Medulla oblongata (tissue), 1 donor: ENCODE data around the gene ZNF385B.
A peak's percentile ranks its signal among the peaks of the same experiment; 100 is the strongest.

ENCODE experiments used
- DNase-seq: peaks from one replicate; pipeline ENCODE4 v3.0.0-alpha.2; 2015; ENCODE audit errors: extremely low spot score

ZNF385B gene

DNA sequence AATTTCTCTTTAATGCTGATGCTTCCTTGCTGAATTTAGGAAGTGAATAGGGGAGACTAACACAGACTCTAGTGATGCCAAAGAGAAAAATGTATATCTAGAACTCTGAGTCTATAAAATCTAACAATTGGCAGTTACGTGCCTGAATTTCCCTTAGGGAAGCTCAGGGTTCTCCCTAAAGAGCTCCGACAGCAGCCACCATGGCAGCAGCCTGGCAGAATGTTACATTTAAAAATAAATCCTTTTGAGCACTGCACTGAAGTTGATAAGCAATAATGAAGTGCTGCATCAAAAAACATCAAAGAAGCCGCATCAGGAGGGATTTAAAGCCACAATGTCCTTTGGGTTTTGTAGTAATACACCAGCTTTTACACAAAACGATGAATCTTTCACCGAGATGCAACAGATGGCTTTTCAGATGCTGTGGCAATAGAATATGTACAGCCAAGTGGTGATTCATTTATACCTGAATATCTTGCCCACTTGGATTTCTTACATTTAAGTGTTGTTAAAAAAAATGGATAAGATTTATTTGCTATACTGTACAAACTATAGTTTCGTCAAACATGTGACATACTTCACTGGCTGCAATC, 305.6 kb downstream of the ZNF385B start:
- no peak for DNase-seq

DNA sequence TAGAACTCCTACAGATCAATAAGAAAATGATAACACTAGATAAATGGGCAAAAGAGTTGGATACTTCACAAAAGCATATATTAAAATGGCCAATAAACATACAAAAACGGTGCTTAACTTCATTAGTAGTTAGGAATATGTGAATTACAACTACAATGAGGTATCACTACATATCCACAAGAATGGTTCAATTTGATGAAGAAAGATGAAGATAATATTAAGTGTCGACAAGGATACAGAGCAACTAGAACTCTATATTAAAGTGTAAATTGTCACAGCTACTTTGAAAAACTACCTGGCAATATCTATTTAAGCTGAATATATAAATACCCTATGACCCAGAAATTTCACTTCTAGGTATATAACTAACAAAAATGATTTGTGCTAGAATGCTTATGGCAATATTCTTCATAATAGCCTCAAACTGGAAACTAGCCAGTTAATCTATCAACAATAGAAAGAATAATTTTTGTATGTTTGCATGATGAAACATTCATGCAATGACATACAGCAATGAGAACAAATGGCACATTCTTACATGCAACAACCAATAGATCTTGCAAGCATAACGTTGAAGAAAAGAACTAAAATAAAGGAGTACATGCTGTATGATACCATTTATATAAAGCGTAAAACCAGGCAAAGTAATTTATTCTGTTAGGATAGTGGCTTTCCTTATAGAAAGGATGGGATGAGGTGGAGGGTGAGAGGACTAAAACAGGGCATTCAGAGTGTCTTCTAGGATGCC, 306.6 kb downstream of the ZNF385B start:
- no peak for DNase-seq

DNA sequence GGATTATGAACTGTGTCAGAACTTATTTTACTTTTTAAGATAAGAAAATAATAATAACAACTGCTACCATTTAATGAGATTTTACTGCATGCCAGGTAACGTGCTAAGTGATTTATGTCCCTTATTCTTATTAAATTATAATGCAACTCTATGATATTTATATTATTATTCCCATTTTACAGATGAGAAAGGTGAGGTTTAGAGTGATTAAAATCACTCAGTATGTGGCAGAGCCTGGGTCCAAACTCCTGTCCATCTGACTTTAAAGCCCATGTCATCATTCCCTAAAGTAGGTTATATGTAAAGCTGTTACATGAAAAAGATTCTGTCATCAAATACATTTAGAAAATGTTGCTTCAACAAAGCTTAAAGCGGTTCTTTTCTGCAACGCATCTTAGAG, 308.0 kb downstream of the ZNF385B start:
- no peak for DNase-seq

DNA sequence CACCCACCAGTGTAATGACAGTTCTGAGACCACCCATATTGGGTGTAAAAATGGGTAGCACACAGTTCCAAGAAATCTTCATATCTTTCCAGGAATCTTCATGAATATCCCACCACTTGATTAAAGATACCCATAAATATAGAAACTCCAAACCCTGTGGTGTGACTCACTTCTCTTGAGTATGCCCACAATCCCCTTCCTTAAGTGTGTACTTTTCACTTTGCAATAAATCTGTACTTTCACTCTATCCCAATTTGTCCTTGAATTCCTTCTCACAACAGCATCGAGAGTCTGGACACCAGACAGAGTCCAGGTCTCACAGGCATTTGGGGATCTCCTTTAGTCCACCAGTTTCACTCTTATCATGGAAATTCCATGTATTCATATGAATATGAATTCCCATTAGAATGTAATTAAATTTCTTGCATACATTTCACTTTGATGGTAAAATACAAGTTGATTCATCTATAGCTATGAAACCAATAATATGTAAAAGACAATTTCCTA, 309.8 kb downstream of the ZNF385B start:
- no peak for DNase-seq

DNA sequence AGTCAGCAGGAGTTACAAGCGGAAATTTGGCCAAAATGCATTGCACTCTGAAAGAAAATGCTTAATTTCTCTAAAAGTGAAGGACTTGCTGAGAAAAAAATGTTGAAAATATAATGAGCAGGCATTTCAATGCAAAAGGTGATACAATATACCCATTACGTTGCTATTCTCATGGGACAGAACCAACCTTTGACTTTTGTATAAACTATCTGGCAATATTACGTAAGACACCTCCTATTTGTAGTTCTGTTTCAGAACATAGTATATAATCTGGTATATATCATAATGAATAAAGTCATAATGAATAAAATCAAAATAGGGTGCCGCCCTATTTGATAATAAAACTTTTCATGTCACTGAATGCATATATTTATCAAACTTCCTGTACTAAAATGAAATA, 310.6 kb downstream of the ZNF385B start:
- DNase-seq: no peak

DNA sequence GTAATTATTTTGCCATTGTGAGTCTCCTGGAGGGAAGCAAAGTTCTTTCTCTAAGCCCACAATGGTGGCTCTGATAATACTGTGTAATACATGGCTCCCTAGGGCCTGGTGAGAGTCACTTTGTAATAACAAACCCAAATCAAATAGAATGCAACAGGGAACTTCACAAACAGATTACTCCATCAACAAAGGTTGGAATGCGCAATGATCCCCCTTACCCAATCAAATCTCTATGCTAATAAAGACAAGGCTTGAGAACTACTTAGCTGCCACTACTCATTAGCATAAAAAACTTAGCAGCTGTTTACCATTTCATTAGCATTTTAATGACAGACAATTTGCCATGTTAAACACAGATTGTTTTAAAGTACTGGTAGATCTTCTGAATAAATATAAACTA, 311.2 kb downstream of the ZNF385B start:
- no peak for DNase-seq

DNA sequence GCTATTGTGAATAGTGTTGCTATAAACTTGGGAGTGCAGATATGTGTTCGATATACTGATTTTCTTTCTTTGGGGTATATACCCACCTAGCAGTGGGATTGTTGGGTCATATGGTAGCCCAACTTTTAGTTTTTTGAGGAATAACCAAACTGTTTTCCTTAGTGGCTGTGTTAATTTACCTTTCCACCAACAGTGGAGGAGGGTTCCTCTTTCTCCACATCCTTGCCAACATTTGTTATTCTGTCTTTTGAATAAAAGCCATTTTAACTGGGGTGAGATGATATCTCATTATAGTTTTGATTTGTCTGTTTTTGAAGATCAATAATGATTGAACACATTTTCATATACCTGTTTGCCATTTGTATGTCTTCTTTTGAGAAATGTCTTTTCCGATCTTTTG, 314.8 kb downstream of the ZNF385B start:
- no peak for DNase-seq

DNA sequence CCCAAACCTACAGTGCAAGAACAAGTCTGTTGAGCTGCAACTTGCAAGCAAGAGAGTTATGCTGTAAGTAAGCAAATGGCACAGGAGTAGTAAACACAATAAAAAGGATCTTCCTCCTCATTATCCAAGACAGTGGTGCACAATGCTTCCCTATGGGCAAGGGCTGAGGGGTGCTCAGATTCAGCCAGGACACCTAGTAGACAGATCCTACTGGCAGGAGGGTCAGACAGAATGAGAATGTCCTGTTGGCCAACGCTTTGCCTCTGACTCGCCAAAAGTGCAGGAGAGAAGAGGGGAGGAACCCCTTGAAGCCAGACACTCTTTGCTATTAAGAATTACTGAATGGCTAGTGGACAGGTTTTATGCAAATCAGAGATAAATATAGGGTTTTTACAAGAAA, 316.4 kb downstream of the ZNF385B start:
- DNase-seq: no peak

DNA sequence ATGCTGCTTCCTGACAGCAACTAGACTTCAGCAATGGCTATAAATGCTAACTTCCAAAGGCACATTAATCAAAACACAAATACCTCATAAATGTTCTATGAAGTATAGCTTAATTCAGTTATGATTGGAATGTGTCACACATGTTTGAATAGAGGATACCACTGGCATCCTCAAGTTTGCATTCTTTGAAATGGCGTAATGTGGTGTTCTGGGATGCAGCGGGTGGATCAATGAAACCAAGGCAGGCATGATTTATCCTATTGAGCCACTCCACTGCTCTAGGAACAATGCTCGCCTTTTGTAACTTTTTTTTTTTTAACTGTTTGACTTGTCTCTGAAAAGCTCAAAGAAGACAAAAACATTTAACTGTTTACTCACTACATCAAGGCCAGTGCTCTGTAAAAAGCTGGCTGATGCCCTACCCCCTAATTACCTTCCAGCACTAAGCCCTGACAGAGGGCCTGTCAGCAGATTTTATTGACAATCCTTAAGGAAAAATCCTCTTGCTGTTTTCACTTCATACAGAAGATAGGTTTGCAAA, 318.0 kb downstream of the ZNF385B start:
- no peak for DNase-seq

DNA sequence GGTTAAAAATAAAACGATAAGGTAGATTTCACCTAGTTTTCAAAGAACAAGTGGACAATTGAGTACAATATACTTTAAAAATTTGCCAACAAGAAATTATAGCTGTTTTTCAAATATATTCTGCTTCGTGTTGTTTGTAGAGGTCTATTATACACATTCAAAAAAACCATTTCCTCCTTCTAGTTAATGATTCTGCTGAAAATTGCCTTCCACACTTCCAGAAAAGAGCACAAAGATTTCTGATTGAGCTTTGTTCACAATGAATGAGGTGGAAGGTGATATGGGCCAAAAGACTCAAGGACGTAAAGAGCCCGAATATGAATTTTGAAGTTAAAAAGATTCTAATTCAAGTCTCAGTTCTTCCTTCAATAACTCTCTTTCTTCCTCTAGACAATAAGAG, 319.8 kb downstream of the ZNF385B start:
- no peak for DNase-seq

DNA sequence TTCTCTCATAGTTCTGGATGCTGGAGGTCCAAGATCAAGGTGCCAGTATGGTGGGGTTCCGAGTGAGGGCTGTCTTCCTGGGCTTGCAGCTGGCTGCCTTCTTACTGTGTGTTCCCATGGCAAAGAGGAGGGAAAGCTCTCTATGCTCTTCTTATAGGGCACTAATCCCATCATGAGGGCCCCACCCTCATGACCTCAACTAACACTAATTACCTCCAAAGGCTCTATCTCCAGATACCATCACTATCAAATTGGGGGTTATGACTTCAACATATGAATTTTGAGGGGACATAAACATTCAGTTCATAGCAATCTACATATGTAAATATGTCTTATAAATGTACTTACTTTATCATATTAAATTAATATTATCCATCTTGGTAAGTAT, 322.3 kb downstream of the ZNF385B start:
- no peak for DNase-seq

DNA sequence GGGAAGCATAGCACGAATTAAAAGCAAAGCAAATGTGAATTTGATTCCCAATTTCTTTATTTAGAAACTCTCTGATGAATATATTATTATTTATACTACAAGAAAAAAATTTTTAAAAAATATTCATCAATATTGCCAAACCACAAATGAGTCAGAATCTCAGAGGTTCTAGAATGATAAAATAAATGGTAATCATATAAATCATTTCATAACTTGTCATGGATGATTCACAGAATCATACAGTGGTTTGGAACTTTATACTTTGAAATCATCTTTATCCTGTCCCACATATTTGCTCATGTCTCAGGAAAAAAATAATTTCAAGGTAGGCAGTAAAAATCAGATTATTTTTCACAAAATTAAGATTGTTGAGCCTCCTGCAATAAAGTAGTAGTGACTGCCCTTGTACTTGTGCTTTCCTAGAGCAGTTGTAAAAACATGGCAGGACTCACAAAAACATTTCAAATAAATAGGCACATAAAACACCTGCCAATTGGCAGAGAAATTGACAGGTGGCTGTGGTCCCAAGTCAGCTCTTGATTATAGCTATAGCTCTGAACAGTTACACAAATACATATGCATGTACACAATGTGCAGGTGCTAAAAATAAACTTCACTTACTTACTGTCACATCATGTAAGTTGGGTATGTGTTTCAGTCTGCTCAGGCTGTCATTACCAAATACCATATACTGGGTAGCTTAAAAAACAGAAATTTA, 322.8 kb downstream of the ZNF385B start:
- DNase-seq: no peak

DNA sequence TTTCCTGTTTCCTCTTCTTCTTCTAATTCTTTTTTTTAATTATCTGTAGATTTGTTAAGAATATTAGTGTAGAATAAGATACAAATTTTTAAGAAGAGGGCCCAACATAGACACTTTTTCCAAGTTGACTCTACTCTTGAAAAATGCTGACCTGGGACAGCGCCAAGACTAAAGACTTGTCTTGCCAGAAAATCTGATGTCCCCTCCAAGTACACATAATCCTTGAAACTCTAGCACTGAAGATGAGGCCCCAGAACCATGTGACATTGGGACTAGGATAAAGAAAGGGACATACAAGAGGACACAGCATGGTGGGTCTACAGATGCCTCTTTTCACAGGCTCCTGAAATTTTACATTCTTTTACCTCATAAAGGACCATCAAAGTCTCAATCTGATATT, 325.2 kb downstream of the ZNF385B start:
- no peak for DNase-seq

DNA sequence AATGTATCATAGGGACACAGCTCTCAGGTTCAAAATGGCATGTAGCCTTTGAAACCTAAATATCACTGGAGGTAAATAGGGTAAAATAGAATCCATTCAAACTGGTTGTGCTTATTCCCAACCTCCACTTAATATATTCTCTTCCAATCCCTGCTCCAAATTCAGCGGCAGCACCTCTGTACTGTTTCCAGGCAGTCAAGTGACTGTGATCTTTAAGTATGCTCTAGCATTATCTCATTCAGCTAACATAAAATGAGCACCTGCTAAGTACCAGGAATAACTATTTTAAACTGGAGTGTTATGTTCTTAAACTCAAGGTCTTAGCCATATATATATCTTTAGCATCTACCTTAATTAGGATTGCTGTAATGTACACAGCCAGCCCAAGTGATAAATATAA, 327.5 kb downstream of the ZNF385B start:
- DNase-seq: no peak

DNA sequence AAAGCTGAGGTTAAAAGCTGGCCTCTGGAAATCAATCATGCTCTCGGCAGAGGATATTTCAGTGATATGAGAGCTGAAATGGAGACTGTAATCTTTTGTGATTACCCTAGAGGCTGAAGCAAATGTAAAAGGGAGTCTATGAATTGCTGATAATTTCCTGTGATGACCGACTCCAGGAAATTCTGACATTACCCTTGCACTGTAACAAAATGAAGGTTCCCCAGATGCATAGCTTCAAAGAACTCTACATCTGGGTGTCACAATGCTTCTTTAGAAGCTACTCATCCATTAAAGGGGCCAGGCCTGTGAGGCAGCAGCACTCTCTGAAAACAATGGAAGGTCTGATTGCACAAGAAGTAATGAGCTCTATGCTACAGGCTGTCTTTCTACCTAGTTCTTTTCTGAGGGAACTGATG, 328.5 kb downstream of the ZNF385B start:
- peak; percentile 15 for DNase-seq

DNA sequence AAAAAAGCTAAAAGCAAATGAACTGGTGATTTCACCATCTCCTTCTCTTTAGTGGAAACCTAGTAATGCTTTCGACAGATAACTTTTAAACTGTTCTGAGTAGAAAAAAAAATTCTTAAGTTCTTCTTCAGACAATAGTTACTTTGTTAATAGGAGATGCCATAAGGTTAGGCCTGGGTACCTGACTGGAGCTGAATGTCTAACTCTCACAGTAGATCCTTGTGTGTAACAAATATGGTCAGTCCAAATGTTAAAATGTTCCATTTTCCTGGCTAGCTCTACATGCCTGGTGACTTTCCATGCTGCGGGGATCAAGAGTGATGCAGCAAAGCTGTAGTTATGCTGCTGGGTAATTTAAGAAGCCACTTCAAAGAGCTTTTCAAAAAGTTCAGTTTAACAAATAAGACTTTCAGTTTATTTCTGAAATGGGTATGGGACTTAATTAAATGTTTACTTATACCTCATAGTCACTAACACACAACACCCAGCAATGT, 332.8 kb downstream of the ZNF385B start:
- no peak for DNase-seq

DNA sequence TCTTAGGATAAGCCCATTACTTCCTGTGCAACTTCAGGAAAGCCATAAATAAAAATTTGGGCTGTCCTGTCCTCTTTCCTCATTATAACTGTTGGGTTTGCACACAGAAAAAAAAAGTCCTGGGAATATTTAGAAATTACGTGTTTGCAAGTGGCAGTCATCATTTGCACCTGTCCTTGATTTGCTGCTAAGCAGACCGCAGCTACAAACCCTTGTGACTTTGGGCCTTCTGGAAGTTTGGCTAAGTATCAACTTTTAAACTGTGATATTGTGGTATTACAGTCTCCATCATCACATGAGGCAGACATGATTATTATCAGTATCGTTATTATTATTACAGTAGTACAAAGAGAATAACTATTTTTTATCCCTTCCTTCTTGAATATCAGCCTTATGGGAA, 336.1 kb downstream of the ZNF385B start:
- no peak for DNase-seq

DNA sequence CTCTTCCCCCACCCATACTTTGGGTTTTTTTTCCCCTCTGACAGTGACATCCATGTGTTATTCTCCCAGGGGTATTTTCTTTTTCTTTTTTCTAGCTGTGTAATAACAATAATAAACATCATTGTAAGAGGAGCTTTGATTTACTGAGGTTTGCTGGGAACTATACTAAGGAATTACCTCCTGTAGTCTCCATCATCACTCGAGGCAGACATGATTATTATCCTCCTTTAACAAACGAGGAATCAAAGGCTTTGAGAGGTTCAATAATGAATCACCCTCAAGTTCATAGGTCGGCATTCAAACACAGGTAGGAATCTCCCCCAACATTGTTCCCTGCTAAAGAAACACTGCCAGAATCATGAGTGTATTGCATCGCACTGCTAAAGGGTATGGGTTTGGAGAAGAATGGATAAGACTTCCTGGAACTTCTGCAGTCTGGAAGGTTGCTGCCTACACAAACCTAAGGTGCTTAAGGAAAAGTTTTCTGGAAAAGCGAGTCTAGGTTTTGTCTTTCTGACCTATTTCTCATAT, 336.5 kb downstream of the ZNF385B start:
- no peak for DNase-seq

DNA sequence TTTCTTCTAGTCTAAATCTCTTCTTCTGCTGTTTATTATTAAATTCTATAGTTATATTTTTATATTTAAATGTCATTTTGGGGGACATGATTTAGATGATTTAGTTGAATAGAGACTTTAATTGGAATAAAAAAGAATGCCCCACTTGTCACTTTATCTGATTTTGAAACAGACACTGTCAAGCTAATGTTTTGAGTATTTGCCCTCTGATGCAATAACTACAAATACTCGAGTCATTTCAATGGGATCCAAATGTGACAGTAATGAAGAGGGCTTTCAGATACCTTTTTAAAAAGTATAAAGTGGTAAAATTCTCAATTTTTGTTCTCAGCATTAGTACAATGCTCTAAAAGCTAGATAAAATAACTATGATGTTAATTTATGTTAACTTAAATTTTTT, 339.5 kb downstream of the ZNF385B start:
- no peak for DNase-seq

DNA sequence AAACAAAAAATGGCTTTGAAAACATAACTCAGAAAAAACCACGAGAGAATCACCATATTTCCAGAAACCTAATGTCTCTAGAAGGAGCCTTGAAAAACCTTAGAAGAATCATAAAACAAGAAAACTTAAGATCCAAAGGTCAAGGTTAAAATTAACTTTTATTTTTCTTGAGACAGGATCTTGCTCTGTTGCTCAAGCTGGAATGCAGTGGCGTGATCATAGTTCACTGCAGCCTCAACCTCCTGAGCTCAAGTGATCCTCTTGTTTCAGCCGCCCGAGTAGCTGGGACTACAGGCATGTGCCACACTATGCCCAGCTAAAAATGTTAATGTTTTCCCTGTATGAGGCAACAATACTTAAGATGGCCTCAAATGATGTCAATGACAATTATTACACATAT, 342.6 kb downstream of the ZNF385B start:
- DNase-seq: no peak

DNA sequence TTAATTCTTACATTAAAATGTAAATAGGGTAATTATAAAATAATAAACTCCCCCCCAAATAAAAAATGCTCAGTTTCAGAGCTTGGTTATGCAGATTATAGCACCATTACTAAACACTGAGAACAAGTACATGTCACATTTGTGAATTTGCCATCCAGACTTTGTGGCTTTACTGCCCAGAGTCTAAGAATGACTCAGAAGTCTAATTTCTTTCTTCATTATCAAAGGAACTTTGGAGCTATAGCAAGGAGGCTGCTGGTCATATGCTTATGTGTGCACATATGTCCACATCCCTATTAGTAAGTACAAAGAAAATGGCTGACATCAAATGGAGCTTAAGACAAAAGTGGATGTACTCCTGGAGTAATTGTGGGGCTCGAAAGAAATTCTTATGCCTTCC, 348.2 kb downstream of the ZNF385B start:
- DNase-seq: no peak
